GM18868 (cell line): ENCODE measurements around the gene PRICKLE2.

Experiments used
- ATAC-seq: cut with Tn5 transposase; IDR thresholded peaks from one replicate; pipeline ENCODE4 v1.9.1; 2021; ENCODE audit warnings: mild to moderate bottlenecking, moderate library complexity; ENCODE audit not compliant: unreplicated experiment

Gene PRICKLE2

DNA sequence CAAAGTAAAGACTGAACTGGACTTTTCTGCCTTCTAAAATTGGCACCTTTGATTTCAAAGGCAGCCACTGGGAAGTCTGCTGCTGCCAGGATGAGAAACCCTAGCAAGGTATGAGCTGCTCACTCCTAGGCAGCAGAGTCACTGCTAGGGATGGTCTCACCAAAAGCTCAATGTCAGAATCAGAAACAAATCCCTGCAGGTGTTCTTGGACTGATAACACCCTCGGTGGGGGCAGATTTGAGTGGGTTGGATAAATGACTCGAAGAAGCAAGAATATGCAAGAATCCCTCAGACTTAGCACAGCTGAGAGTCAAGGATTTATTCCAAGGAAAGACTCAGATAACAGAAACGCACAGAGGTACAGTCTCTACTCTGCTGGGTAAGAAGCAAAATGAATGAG is 90.4 kb downstream of the PRICKLE2 start:
- ATAC-seq: no peak

- ATAC-seq: no peak
Measured at GRCh38 chr3:64133987-64134386, 91.3 kb downstream of the PRICKLE2 start.

GRCh38 chr3:64133272-64133671 is 92.0 kb downstream of the PRICKLE2 start:
- ATAC-seq: no peak

- no peak for ATAC-seq
Measured at GRCh38 chr3:64131725-64132469, 93.4 kb downstream of the PRICKLE2 start.

- ATAC-seq: no peak
Measured at GRCh38 chr3:64130436-64130835, 94.8 kb downstream of the PRICKLE2 start.

GRCh38 chr3:64129581-64129980 is 95.7 kb downstream of the PRICKLE2 start:
- no peak for ATAC-seq

GRCh38 chr3:64129106-64129505 is 96.2 kb downstream of the PRICKLE2 start:
- no peak for ATAC-seq

GRCh38 chr3:64125561-64125960 is 99.7 kb downstream of the PRICKLE2 start:
- ATAC-seq: no peak

GRCh38 chr3:64123931-64124330 is 101.3 kb downstream of the PRICKLE2 start:
- ATAC-seq: no peak

- ATAC-seq: no peak
Measured at GRCh38 chr3:64122476-64122875, 102.8 kb downstream of the PRICKLE2 start.

- no peak for ATAC-seq
Measured at GRCh38 chr3:64121750-64122311, 103.4 kb downstream of the PRICKLE2 start.

DNA sequence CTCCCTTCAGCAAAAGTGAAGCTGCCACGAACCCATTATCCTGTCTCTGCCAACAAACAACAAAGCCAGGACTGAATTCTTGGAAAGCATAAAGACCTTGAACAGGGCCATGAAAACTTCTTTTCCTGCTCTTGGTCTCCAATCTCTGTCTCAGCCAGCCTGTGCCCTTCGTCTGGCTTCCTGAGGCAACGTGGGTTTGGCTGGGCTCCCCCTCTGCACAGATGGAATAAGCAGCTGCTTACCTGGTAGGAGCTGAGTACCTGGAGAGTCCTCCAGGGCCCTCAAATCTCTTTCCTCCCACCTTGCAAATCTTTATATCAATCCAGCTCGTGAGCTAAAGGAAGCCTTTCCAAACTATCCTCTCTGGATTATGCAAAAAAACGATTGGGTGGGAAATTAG is 104.4 kb downstream of the PRICKLE2 start:
- ATAC-seq: no peak

DNA sequence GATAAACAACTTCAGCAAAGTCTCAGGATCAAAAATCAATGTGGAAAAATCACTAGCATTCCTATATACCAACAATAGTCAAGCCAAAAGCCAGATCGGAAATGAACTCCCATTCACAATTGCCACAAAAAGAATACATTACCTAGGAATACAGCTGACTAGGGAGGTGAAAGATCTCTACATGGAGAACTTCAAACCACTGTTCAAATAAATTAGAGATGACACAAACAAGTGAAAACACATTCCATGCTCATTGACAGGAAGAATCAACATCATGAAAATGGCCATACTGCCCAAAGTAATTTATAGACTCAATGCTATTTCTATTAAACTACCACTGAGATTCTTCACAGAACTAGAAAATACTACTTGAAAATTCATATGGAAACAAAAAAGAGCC is 107.8 kb downstream of the PRICKLE2 start:
- no peak for ATAC-seq

DNA sequence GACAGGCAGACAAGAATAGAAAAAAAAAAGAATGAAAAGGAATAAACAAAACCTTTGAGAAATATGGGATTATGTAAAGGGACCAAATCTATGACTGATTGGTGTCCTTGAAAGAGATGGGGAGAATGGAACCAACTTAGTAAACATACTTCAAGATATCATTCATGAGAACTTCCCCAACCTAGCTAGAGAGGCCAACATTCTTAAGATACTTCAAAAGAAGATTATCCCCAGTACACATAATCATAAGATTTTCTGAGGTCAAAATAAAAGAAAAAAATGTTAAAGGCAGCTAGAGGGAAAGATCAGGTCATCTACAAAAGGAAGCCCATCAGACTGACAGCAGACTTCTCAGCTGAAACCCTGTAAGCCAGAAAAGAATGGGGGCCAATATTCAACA is 110.6 kb downstream of the PRICKLE2 start:
- ATAC-seq: no peak

DNA sequence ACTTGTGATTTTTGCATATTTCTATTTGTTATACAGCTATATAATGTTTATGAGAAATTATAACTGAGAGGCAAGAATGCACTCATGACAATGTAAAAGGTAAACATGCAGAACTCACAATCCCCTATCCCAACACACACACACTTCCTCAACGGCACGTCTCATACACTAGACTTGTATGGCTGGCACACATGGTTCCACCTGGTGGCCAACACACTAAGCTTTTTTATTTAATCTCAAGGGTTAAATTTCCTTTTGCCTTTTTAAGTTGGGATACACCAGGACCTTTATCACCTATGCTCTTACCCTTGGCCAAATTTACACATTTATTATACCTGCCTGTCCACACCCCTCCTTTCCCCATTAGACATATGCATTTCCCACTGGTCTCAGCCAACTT is 113.4 kb downstream of the PRICKLE2 start:
- ATAC-seq: no peak

- no peak for ATAC-seq
Measured at GRCh38 chr3:64111083-64111482, 114.2 kb downstream of the PRICKLE2 start.

DNA sequence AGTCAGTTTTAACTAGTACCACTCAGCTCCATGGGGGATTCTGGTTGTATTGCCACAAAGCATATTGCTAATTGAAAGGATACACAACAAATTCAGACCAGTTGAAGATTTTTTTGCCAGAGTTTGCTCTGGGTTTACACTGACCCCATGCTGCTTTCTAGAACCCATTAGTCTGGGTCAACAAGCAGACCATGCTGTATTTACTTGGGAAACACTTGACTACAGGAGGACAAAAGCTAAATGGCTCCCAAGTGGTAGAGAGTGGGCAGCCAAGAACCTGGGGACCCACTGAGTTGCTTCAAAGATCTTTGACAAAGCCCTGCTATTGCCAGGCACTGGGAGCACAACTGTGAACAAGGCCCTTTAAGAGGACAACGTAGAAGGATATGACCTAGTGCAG is 115.2 kb downstream of the PRICKLE2 start:
- no peak for ATAC-seq

- no peak for ATAC-seq
Measured at GRCh38 chr3:64109438-64109837, 115.8 kb downstream of the PRICKLE2 start.

GRCh38 chr3:64108784-64109317 is 116.4 kb downstream of the PRICKLE2 start:
- ATAC-seq: no peak

GRCh38 chr3:64108231-64108630 is 117.0 kb downstream of the PRICKLE2 start:
- ATAC-seq: no peak

DNA sequence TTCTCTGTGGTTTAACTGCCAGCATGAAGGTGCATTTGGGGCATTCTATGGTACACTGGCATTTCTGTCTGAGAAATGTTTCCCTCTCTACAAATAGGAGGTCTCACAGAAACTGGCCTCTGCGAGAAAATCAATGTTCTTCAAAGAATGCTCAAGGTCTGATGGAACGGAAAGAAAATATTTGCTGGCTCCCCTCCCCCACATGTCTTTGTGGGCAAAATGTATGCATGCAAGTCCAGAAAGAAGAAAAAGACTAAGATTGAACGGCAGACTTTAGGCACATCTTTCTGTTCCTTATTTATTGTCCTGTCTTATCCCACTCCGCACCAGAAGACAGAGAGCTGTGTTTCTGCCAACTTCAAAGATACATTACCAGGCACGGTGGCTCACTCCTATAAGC is 118.1 kb downstream of the PRICKLE2 start:
- ATAC-seq: no peak

- peak; percentile 47 for ATAC-seq
Measured at GRCh38 chr3:64105816-64106215, 119.5 kb downstream of the PRICKLE2 start.
